H1 (cell line): ENCODE results near the gene MARS1.

Experiments
- POLR2A ChIP-seq, 2 experiments: IDR thresholded peaks; 1 replicate in 1 of 2; 2 replicates in 1 of 2; pipeline ENCODE4 v1.6.1; 2011; ENCODE audit warnings: low read depth in 2 of 2, low read length in 2 of 2, mild to moderate bottlenecking in 2 of 2; ENCODE audit errors: control extremely low read depth in 1 of 2
- TF ChIP-seq, protein P1 (sequence below), 3 experiments: IDR thresholded peaks; 1 replicate in 2 of 3; 2 replicates in 1 of 3; pipeline versions ENCODE4 v1.5.1 to v1.6.1; 2011; ENCODE audit warnings: low read length in 3 of 3, mild to moderate bottlenecking in 3 of 3, inconsistent platforms in 2 of 3, low read depth in 1 of 3, moderate library complexity in 1 of 3; ENCODE audit not compliant: insufficient read depth in 1 of 3; ENCODE audit errors: control extremely low read depth in 1 of 3

DNA sequence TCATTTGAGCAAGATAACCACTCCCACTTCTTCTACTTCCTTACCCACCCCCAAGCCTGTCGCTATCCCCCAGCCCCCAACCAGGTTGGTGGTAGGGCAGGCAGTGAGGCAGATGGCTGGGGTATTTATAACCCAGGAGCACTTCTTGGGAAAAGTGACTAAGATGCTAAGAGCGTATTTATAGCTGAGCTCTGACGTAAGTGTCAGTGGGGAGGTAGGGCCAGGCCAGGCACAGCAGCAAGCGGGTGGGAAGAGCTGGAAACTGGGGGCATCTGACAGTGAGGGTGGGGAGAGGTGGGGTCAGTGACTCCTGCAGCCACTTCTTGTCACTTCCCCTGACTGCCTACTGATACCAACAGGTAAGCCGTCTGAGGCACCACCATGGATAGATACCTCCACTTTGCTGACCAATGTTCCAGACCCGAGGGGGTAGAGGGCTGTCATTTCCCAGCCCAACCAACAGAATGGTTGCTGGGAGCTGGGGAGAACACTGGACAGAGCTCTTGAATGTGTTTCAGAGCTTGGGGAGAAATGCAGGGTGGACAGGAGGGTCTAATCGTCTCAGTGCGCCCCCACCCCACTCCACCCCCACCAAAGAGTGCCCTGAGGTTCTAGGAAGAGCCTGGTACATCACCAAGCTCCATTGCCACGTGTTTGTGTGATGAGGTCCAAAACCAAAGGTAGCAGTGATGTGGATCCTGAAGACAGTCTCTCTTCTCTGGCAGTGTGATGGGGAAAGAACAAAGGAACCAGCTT lies 35.5 kb upstream of the MARS1 start:
- TF ChIP-seq, protein P1, sequence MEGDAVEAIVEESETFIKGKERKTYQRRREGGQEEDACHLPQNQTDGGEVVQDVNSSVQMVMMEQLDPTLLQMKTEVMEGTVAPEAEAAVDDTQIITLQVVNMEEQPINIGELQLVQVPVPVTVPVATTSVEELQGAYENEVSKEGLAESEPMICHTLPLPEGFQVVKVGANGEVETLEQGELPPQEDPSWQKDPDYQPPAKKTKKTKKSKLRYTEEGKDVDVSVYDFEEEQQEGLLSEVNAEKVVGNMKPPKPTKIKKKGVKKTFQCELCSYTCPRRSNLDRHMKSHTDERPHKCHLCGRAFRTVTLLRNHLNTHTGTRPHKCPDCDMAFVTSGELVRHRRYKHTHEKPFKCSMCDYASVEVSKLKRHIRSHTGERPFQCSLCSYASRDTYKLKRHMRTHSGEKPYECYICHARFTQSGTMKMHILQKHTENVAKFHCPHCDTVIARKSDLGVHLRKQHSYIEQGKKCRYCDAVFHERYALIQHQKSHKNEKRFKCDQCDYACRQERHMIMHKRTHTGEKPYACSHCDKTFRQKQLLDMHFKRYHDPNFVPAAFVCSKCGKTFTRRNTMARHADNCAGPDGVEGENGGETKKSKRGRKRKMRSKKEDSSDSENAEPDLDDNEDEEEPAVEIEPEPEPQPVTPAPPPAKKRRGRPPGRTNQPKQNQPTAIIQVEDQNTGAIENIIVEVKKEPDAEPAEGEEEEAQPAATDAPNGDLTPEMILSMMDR (IDR thresholded peaks at IDR 0.05; ENCODE audit: control extremely low read depth in 1 of 3, insufficient read depth in 1 of 3, low read depth in 1 of 3, low read length in 3 of 3): no peak
- TF ChIP-seq POLR2A (IDR thresholded peaks at IDR 0.05; ENCODE audit: control extremely low read depth in 1 of 2, low read depth in 2 of 2, low read length in 2 of 2): no peak
